HG03045 (cell line): ENCODE results near the gene VPS11.
"Not testable (repeated sequence)": the region's sequence is repeated elsewhere in the genome, so short reads cannot be mapped to it uniquely, and the experiment has no call there.

Source experiments
- ATAC-seq: cut with Tn5 transposase; IDR thresholded peaks from one replicate; pipeline ENCODE4 v1.9.1; 2021; ENCODE audit warnings: mild to moderate bottlenecking, moderate library complexity; ENCODE audit not compliant: unreplicated experiment

Gene VPS11

DNA sequence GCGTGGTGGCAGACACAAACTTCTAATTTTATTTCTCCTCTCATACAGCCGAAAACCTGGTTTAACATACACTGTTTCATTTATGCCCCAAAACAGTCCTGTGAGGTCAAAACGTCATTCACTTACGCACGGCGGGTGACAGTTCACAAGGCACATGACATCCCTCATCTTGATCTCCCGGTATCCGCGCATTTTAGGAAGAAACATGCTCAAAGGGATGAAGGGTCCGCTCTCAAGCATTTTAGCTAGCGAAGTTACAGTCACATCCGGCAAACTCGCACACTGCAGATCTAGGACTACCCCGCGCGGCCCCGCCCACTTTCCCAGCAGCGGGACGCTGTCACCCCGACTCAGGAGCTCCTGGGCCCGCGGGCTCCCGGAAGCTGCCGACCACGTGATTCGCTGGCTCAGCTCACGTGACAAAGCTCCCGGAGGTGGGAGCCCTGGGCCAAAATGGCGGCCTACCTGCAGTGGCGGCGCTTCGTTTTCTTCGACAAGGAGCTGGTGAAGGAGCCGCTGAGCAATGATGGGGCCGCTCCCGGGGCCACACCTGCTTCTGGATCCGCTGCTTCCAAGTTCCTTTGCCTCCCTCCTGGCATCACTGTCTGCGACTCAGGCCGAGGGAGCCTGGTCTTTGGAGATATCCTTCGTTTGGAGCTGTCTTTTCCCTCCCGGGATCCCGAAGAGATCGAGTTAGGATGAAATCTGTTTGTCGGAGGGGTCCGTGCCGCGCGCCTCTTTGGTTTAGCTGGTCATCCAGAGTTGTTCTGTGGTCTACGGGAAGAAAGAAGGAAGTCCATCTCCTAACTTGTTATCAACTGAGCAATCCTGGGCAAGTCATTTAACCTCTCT is at the start of gene VPS11:
VPS11 (plus strand) TSS at position 448 of the 852 bp plus-strand sequence; CDS start at position 454, 6 bp downstream.
- peak; percentile 91 for ATAC-seq

DNA sequence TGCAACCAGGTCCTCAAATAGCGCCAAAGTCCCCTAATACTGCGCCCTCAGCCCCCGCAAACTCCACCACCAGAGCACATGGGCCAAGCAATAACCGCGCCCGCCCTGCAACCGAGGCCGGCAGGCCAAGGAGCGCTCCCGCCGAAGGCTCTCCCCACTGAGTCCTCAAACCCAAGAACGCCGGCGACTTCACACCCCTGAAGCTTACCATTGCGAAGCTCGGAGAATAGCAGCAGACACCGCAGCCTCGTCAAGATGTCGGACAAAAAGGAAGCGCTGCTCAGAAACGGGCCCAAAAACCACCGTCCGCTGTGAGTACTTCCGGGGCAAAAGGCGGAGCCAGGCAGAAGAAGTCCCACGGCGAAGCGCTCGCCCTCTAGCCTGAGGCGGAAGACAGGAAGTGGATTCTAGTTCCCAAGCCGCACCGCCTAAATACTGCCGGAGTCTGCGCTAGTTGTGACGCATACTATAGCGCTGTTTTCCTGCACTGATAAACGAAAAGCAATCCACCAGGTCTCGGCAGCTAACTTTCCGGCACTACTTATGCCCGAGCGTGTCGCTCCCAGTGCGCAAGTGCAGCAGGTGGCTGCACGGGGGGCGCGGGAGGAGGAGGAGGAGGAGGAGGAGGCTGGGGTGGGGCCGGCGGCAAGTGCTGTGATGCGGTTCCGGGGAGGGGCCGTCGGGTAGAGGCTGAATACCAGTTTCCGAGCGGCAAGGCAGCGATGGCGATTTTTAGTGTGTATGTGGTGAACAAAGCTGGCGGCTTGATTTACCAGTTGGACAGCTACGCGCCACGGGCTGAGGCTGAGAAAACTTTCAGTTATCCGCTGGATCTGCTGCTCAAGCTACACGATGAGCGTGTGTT is 49.3 kb upstream of the VPS11 start, which contains the start of the genes RPS25 and TRAPPC4:
RPS25 (minus strand) TSS at position 270 of the 865 bp plus-strand sequence; CDS start at position 211, 59 bp downstream.
TRAPPC4 (plus strand) TSS at position 693 of the 865 bp plus-strand sequence; CDS start at position 723, 30 bp downstream.
- ATAC-seq: peak; percentile 84

DNA sequence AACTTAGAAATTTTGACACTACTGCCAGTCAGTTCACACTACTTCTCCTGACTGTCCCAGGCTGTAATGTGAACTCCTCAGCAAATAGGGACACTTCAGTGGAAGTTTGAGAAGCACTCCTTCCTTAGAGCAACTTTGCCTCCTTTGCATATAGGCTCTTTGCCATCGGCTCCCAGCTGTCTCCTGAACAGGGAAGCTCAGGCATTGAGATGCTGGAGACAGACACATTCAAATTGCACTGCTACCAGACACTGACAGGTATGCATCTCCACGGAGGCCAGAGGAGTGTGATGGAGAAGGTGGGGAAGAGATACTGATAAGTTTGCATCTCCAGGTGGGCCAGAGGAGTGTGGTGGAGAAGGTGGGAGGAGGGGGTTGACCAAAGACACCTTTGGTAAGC is 47.6 kb upstream of the VPS11 start:
- no peak for ATAC-seq

DNA sequence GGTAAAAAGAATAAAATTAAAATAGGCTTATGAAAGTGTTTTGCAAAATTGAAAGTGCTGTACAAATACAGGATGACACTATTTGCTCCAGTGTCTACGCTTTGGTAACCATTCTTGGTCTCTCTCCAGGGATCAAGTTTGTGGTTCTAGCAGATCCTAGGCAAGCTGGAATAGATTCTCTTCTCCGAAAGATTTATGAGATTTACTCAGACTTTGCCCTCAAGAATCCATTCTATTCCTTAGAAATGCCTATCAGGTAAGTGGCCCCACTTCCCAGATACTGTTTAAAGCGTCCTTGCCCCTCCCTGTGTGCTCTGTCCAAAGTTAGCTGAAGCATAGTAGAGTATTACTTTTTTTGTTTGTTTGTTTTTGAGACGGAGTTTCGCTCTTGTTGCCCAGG is 46.0 kb upstream of the VPS11 start:
- no peak for ATAC-seq

DNA sequence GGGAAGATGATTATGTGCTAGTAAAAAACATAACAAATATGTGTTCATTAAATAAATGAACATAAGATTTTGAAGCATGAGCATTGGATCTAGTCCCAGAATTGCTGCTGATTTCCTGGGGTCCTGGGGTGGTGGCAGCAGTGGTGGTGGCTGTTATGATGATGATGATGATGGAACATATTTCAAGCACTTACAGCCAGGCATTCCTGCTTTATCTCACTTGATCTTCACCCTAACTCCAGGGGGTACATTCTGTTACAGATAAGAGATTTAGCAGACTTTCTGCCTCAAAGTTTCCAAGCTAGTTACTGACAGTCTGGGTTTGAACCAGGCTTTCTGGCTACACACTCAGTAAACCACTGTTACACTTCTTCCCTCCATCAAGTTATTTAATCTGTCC is 43.9 kb upstream of the VPS11 start:
- ATAC-seq: no peak

DNA sequence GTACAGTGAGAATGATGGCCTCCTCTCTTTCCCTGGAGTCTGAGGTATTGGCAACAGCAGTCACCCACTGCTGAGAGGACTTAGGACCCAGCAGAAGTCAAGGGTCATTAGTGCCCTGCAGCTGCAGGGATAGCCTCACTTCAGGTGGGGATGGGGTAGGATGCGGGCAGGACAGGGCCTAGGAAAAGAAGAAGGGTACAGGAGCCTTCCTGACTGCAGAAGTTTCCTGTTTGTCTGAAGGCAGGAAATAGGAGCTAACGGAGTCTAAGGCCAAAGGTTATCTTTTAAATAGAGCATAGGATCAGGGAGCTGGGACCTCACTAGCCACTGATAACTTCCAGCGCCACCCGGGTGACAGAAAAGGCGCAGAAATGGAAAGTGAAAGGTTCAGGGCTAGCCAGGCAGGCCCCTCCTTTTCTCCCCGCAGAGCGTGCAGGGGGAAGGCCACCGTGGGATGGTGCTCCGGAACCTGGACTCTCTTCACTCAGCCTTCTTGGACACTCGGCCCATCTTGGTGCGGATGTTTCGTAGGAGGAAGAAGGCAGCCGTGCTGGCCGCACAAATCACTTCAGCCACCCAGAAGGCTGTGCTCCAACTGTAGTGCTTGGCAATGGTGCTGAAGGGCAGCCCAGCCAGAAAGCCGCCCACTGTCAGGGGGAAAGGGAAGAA is 43.1 kb upstream of the VPS11 start:
- ATAC-seq: no peak

DNA sequence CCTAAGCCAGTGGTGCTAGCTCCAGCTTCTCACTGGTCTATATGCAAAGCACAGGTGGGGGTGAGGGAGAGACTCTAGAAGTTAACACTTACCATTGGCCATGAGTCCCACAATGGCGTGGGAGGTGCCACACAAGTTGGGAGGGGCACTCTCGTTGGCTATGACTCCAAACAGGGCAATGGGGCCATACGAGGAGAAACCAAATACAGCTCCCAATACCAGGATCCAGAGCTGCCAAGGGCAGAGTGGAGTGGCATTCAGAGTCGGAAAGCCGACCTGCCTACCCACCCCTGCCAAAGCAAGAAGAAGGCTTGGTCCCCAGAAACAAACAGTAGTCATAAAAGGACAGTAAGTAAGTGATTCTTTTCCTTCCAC is 42.5 kb upstream of the VPS11 start:
- ATAC-seq: no peak

DNA sequence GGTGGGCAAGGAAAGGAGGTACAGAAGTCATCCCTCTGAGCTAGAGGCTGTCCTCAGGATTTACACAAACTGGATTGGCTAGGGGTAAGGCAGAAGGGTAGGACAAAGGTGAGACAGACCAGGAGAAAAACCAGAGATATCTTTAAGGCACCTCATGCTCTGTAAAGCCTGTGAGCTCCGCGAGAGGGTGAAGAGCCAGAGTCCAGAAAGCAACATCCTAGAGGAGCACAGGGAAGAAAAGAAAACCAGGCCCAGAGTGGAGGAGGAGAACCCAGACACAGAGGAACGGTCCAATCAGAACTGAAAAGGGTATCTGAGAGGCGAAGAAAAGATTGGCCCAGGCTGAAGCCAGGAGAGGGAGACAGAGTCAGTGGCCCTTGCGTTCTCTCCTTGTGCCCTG is 42.1 kb upstream of the VPS11 start:
- no peak for ATAC-seq

DNA sequence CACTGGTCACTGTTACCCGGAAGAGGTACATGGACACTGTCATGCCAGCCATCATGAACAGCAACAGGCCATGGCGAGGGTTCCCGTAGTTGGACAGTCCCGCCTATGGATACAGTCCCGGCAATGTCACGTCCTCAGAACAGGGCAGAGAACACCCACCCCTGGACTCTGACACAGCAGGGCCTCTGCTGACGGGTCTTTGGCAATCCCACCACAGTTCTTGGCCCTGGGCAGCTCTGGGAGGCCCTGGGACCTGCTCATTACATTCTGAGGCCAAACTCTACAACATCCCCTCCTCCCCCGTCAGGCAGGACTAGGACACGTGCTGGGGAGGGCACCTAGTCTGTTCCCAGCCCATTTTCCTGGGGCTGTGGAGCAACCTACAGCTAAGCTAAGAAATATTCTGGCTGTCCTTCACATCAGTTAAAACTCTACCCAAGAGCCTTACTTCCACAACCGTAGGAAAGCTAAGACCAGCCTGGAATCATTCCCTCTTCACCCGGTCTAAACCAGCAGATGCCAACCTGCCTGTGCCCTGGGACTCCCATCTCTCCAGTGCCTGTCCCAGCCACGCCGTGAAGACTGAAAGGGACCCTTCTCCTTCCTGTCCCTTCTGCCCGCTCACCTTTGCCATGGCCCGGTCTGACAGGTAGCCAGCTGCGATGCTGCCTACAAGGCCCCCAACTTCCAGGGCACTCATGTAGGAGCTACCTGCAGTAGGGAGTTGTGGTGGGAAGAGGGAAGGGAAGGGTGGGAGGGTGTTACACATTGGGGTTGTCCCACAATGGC is 41.4 kb upstream of the VPS11 start:
- no peak for ATAC-seq

DNA sequence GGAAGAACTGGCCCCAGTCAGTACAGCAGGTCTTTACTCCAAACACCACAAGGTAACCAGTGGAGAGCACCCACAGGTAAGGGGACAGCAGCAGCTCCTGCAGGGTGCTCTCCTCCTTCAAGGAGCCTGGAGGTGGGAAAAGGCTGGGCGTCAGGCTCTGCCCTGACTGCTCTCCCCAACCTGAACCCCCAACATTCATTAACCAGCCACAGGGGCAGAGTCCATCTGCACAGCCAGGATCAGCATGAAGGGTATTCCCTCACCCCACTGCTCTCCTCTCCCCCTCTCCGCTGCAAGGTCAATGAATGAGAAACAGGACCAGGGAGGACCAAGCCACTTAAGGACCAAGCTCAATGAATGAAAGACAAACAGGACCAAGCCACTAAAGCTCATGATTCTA is 40.6 kb upstream of the VPS11 start:
- ATAC-seq: no peak

DNA sequence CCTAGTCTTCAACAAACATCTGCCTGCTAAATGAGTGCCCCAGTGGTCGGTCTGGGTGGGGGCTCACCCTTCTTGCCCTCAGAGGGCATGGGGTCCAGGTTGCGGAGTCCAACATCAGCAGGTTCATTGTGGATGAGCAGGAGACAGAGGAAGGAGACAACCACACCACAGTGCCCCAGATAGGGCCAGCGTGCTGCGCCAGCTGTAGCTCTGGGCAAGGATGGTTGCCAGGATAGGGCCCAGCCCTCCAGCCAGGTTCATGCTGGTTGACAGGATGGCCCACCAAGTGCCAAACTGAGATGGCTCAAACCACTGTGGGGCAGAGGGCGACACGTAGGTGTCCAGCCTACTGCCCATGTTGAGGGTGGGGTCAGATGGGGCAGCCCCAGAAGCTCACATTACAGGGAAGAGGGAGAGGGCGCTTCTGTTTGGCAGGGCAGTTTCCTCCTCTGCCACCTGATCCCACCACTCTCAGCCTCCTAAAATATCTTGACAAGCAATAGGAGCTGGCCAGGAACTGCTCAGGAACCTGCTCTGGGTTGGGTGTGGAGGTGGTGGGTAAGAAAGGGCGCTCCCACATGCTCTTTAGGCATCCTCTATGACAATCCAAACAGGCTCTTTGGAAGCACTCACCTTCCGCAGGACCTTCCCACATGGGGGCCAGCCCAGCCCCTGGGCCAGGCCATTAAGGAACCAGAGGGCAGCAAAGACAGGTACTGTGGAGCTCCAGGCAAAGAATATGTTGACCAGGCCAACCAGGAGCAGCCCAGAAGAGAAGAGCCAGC is 39.9 kb upstream of the VPS11 start:
- ATAC-seq: no peak

DNA sequence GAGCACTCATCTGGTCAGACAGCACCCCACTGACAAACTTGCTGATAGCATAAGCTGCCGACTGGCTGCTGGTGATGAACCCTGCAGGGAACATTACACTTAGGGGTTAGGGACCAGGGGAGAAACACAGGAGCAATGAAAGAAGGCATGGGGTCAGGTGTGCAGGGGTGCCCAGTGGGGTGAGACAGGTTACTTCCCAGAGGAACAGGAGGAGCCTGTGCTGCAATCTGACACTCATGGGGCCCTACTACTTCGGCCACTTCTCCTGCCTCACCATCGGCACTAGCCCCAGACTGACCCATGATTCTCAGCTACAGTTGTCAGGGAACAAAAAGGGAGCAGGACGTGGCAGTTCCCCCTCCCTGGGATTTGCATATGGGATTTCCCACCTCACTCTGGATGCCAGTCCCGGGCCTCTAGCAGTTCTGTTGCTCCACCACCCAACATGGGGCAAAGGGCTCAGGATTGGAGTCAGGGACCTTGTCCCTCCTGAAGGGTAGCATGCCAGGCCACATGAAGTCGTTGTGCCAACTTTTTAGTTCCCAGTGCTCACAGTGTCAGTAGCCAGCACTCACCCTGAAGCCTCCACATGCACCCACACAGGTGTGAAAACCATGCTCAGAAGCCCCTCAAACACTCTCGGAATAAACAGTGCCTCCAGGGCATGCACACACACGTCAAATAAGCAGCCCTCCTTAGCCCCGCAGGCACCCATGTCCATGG is 39.1 kb upstream of the VPS11 start:
- ATAC-seq: no peak

DNA sequence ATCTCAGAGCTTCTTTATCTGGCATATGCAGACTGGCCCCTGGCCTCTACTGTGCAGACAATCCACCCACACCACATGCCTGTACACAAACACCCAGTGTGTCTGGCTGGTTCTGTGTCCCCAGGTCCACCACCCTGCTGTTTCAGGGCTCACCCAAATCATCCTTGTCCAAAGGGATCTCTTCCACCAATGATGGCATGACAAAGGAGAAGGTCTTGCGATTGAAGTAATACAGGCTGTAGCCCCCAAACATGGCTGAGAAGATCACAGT is 38.6 kb upstream of the VPS11 start:
- no peak for ATAC-seq

DNA sequence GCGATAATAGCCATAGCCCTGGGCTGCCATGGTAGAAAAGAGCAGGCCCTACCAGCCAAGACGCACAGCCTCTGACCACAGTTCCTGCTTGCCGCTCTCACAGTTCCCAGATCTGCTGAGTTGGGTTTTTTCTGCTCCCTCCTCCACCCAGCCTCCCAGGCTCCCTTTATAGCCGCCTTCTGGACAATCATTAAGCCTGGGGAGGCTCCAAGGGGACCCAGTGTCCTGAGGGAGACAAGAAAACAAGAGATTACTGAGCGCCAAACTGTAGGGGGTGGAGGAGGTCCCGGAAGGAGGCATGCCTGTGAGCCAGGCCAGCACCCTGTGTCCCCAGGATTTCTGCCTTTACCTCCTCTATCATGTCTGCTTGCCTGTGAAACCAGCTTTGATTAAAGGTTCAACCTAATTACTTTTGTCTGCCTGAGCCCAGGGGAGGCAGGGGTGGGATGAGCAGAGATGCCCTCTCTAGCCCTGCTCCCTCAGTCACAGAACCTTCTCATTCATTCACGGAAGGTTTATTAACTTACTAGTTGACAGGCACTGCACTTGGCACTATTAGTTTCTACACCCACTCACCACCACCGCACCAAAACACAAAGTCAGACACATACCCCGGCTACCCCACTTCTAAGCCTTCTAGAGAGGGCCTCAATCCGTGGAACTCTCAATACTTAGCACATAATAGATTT is 38.1 kb upstream of the VPS11 start:
- peak; percentile 0 for ATAC-seq

DNA sequence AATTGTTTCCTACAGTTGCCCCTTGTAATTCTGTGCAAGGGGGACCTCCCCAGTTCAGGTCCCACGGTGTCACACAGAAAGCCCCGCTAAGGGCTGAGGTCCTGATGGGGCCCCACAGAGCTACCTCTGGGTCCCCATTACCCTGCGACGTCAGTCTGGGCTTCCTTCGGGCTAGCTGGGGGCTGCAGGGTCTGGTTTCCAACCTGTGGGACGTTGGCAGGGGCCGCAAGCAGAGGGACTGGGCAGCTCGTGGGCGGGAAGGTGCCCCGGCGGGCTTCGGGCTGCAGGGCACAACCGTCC is 37.6 kb upstream of the VPS11 start:
- peak; percentile 6 for ATAC-seq

DNA sequence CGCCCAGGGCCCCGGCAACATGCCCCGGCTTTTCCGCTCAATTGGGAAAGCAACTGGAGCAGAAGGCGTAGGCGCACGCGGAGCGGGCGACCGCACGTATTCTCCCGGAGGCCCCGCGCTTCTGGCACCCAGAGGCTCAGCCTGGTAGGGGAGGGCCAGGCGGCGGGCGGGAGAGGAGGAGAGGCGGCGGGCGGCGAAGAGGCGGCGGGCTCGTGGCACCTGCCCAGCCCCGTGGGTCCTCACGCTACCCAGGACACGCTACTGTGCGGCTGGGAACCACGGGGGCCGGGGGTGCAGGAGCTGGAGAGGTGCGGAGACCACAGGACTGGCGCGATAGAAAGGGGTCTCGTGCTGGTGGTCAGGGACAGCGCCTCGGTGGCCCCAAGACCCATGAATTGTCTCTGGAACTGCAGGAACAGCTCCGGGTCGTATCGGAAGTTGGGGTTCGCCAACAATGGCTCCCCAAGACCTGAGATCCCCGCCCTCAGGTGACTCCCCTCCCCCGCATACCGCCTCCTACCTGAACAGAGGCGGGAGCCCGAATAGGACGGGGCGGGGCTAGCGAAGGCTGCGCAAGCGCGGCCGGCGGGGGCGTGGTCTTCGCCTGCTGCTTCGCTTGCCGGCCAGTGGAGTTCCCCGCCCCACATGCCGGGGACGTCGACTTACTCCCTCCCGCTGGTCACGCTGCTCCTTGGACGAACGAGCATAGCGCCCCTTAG is 37.1 kb upstream of the VPS11 start, which contains the start of gene SLC37A4:
SLC37A4 (minus strand) TSS at position 549 of the 719 bp plus-strand sequence.
- ATAC-seq: peak; percentile 83

DNA sequence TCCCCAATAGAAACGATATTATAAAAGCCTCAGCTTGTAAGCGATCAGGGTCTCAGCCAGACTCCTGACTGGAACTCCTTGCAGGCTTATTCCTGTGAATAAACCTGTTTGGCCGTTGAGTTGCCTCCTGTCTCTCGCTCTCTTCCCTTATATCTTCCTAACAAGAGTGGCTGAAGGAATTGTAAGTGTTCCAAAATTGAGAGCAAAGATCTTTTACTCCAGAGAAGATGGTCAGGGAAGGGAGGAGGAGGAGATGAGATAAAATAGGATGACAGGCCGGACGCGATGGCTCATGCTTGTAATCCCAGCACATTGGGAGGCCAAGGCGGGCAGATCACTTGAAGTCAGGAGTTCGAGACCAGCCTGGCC is 35.7 kb upstream of the VPS11 start:
- no peak for ATAC-seq

DNA sequence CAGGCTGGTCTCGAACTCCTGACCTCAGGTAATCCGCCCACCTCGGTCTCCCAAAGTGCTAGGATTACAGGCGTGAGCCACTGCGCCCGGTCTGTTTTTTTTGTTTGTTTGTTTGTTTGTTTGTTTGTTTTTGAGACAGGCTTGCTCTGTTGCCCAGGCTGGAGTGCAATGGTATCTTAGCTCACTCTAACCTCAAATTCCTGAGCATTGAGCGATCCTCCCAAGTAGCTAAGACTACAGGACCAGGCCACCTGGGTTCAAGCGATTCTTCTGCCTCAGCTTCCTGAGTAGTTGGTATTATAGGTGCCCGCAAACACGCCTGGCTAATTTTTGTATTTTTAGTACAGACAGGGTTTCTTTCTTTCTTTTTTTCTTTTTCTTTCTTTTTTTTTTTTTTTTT is 34.2 kb upstream of the VPS11 start:
- not testable (repeated sequence) for ATAC-seq
